Sigmoid colon (tissue), 4 donors: ENCODE results near the gene ETV6.
"Not testable (repeated sequence)": the region's sequence is repeated elsewhere in the genome, so short reads cannot be mapped to it uniquely, and the experiment has no call there.

ENCODE experiments used
- CTCF ChIP-seq, 4 experiments: fragments of 450-650 bp in 3 of 4; fragments of 200-600 bp in 1 of 4; IDR thresholded peaks; one replicate each; pipeline ENCODE4 v1.5.1; 2016 to 2019; ENCODE audit warnings: antibody characterized with exemption in 4 of 4, mild to moderate bottlenecking in 3 of 4, moderate library complexity in 2 of 4
- EP300 ChIP-seq, 4 donors: sonication (generic); formaldehyde crosslinking; IDR thresholded peaks; one replicate each; pipeline ENCODE4 v1.6.1; 2017; ENCODE audit warnings: antibody characterized with exemption in 4 of 4
- POLR2A ChIP-seq, 2 donors: fragments of 450-650 bp; IDR thresholded peaks; one replicate each; pipeline ENCODE4 v1.6.1; 2016; ENCODE audit warnings: antibody characterized with exemption in 2 of 2, mild to moderate bottlenecking in 2 of 2, moderate library complexity in 2 of 2
- POLR2AphosphoS5 ChIP-seq, 4 donors: sonication (generic); formaldehyde crosslinking; IDR thresholded peaks; one replicate each; pipeline ENCODE4 v1.6.1; 2017; ENCODE audit warnings: antibody characterized with exemption in 4 of 4

- not testable (repeated sequence) for TF ChIP-seq CTCF, EP300, POLR2AphosphoS5, POLR2A (IDR thresholded peaks at IDR 0.05)
These were observed 259.9 kb downstream of the ETV6 start for GRCh38 chr12:11909406-11909805.
